ENCODE data around the gene ANAPC13. TPM values are rescaled to one million over a fixed set of nuclear protein-coding genes. Genes with fewer than 3 reads are reported as not detected.

Gene ANAPC13
- total and polyA plus RNA-seq, 10 of the 15 experiments (the other 5 are each of a cell fraction or from before 2014, with no cell fraction given), result 34.9 to 139 (median 83.0) TPM

DNA sequence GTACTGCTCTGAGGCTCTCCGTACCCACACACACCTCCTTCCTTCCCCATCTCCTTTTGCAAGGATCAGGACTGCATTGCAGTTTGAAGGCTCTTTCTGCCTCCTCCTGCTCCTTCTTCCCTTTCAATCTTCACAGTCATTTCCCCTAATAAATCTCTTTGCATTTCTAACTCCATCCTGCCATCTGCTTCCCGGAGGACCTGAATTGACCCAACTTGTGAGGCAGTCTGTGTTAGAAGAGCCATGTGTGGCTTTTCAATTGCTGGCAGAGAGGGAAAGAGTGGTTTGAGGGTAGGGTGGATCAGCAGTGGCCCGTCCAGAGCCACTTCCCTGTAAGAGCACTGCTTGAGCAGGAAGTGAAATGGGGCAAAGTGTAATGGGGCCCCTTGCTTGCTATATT is 35.8 kb downstream of the ANAPC13 start:
- no peaks in the 10 kb centered on the region for H3K36me3 ChIP-seq (ENCODE audit: control insufficient read depth in 2 of 2, insufficient read depth in 2 of 2, low read length in 1 of 2)
- no peak overlapping the region for H3K27ac ChIP-seq (ENCODE audit: control insufficient read depth, insufficient read depth)
- no peak for TF ChIP-seq WRNIP1 (IDR thresholded peaks at IDR 0.05; ENCODE audit: borderline replicate concordance, low read depth, low read length)
- no peak for TF ChIP-seq ZSCAN29 (IDR thresholded peaks at IDR 0.05)
- no peak for TF ChIP-seq BRCA1 (IDR thresholded peaks at IDR 0.05; ENCODE audit: low read depth, low read length)
- no peak for TF ChIP-seq SIX5 (IDR thresholded peaks at IDR 0.05; ENCODE audit: low read depth, low read length, severe bottlenecking)
- no peak for TF ChIP-seq TCF12 (IDR thresholded peaks at IDR 0.05; ENCODE audit: low read depth, low read length)
- no peak for TF ChIP-seq EGR1 (IDR thresholded peaks at IDR 0.05; ENCODE audit: borderline replicate concordance in 1 of 2, low read depth in 2 of 2, low read length in 2 of 2)
- TF ChIP-seq LARP7 (IDR thresholded peaks at IDR 0.05), result no peak
- TF ChIP-seq RB1 (IDR thresholded peaks at IDR 0.05; ENCODE audit: borderline replicate concordance), result no peak
- TF ChIP-seq ETV6 (conservative IDR thresholded peaks at IDR 0.05 in 1 of 2, IDR thresholded peaks at IDR 0.05 in 1 of 2; ENCODE audit: borderline replicate concordance in 1 of 2, low read depth in 1 of 2), result no peak
- no peak for TF ChIP-seq ZNF217 (IDR thresholded peaks at IDR 0.05)
- no peak for TF ChIP-seq SMAD1 (IDR thresholded peaks at IDR 0.05; ENCODE audit: low read depth, partially characterized antibody)
- no peak for TF ChIP-seq PAX8 (IDR thresholded peaks at IDR 0.05)
- no peak for TF ChIP-seq CHD2 (IDR thresholded peaks at IDR 0.05; ENCODE audit: borderline replicate concordance, low read depth, low read length)
- TF ChIP-seq, protein P1, sequence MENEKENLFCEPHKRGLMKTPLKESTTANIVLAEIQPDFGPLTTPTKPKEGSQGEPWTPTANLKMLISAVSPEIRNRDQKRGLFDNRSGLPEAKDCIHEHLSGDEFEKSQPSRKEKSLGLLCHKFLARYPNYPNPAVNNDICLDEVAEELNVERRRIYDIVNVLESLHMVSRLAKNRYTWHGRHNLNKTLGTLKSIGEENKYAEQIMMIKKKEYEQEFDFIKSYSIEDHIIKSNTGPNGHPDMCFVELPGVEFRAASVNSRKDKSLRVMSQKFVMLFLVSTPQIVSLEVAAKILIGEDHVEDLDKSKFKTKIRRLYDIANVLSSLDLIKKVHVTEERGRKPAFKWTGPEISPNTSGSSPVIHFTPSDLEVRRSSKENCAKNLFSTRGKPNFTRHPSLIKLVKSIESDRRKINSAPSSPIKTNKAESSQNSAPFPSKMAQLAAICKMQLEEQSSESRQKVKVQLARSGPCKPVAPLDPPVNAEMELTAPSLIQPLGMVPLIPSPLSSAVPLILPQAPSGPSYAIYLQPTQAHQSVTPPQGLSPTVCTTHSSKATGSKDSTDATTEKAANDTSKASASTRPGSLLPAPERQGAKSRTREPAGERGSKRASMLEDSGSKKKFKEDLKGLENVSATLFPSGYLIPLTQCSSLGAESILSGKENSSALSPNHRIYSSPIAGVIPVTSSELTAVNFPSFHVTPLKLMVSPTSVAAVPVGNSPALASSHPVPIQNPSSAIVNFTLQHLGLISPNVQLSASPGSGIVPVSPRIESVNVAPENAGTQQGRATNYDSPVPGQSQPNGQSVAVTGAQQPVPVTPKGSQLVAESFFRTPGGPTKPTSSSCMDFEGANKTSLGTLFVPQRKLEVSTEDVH (IDR thresholded peaks at IDR 0.05; ENCODE audit: low read depth, partially characterized antibody), result no peak
- TF ChIP-seq, protein P2, sequence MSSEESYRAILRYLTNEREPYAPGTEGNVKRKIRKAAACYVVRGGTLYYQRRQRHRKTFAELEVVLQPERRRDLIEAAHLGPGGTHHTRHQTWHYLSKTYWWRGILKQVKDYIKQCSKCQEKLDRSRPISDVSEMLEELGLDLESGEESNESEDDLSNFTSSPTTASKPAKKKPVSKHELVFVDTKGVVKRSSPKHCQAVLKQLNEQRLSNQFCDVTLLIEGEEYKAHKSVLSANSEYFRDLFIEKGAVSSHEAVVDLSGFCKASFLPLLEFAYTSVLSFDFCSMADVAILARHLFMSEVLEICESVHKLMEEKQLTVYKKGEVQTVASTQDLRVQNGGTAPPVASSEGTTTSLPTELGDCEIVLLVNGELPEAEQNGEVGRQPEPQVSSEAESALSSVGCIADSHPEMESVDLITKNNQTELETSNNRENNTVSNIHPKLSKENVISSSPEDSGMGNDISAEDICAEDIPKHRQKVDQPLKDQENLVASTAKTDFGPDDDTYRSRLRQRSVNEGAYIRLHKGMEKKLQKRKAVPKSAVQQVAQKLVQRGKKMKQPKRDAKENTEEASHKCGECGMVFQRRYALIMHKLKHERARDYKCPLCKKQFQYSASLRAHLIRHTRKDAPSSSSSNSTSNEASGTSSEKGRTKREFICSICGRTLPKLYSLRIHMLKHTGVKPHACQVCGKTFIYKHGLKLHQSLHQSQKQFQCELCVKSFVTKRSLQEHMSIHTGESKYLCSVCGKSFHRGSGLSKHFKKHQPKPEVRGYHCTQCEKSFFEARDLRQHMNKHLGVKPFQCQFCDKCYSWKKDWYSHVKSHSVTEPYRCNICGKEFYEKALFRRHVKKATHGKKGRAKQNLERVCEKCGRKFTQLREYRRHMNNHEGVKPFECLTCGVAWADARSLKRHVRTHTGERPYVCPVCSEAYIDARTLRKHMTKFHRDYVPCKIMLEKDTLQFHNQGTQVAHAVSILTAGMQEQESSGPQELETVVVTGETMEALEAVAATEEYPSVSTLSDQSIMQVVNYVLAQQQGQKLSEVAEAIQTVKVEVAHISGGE (CRISPR knock-in tag; IDR thresholded peaks at IDR 0.05), result no peak
- no peak overlapping the region for H3K4me2 ChIP-seq (ENCODE audit: control insufficient read depth, insufficient read depth)
- ChIA-PET SMC1A (ENCODE audit: uncharacterized antibody, unreplicated experiment) (no interaction called here), CTCF (interaction anchor here (1.6 kb wide), 1 partner anchor 141 kb away, joined by 3 read pairs; no protein-coding TSS in a partner anchor), RAD21 (ENCODE audit: unreplicated experiment) (no interaction called here), POLR2A (no interaction called here)
- BruUV-seq (replicated peaks), result no TSS peak
- in situ Hi-C loops (cut with MboI), result no loop called here
- DNase-seq (ENCODE audit: low read depth, low spot score) (no peak), ATAC-seq (no peak), FAIRE-seq (no peak)
- no peak overlapping the region for H3K9ac ChIP-seq (ENCODE audit: control insufficient read depth, insufficient read depth, low read length)
- no peak overlapping the region for H3K4me3 ChIP-seq
- no peaks in the 10 kb centered on the region for H3K9me3 ChIP-seq (replicated peaks; ENCODE audit: control insufficient read depth, insufficient read depth, low read length)
- intact Hi-C loops (cut with micrococcal nuclease; ENCODE audit: unreplicated experiment), result no loop called here
- H3K79me2 ChIP-seq (ENCODE audit: control insufficient read depth, insufficient read depth, low read length), result no peaks in the 10 kb centered on the region
- no peak overlapping the region for H2AFZ ChIP-seq (ENCODE audit: control insufficient read depth, low read depth, low read length)
- H3K27me3 ChIP-seq (replicated peaks in 1 of 2; ENCODE audit: control insufficient read depth in 2 of 2, insufficient read depth in 2 of 2, low read length in 1 of 2), result peaks cover 0 to 1% of the 10 kb centered on the region in 2 experiments; a peak in 1 of 4 replicates
- 14% methylated on average over 3 of the region's 3 CpGs for WGBS (ENCODE audit: insufficient coverage, insufficient replicate concordance, low lambda C conversion rate, missing lambda C conversion rate)
- H3K4me1 ChIP-seq (ENCODE audit: control insufficient read depth, insufficient read depth, low read length), result no peaks in the 10 kb centered on the region
- no peaks in the 10 kb centered on the region for H4K20me1 ChIP-seq (ENCODE audit: control insufficient read depth, insufficient read depth)
